Activated CD4-positive, alpha-beta T cell treated with anti-CD3 and anti-CD28 coated beads, Interleukin-2, amount 50 U/mL, for 1 hour (primary cell): ENCODE measurements around the gene TMCO2.
A peak's percentile ranks its signal among the peaks of the same experiment; 100 is the strongest.
"Not testable (repeated sequence)": the region's sequence is repeated elsewhere in the genome, so short reads cannot be mapped to it uniquely, and the experiment has no call there.

Experiments used
- DNase-seq: peaks from one replicate; pipeline ENCODE4 v3.0.0-alpha.2; 2020

The TMCO2 gene

DNA sequence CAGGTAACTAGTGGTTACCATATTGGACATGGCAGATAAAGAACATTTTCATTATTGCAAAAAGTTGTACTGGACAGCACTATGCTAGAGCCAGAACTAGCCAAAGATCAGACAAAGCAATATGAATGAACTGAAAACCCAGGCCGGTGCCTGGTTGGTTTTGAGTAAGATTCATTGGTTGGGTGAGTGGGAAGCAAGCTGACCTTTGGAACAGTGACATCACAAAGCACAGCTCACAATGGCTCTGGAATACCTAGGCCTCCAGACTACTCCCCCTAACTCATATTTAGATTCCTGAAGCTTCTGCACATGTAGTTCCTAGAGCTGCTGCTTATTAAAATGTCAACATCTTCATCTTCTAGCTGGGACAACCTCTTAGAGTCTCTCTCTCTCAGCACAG, at the start of gene TMCO2:
Gene TMCO2 (plus strand): TSS at position 283 of the 400 bp plus-strand sequence. CDS start 57 bp downstream, at position 340.
- DNase-seq = no peak

DNA sequence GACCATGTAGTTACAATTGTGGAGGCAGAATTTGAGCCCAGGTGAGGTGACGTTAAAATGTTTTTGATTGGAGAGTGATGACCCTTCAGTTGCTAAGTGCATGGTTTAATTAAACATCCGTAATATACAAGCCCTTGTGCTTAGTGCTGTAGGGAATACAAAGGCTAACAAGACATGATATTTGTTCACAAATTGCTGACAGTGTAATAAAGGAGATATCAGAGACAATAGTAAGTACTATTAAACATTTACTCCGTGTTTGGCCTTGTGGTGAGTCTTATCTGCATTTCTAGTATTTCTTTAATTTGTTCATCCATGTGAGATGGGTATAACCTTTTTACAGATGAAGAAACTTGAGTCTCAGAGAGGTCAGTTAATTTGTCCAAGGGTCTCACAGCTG, 48.6 kb upstream of the TMCO2 start:
- no peak for DNase-seq

GRCh38 chr1:40204856-40205255, 42.9 kb upstream of the TMCO2 start:
- no peak for DNase-seq

GRCh38 chr1:40210511-40211204, 37.1 kb upstream of the TMCO2 start:
- DNase-seq = no peak

GRCh38 chr1:40218333-40218732, 29.4 kb upstream of the TMCO2 start:
- DNase-seq = no peak

GRCh38 chr1:40221471-40221905, 26.2 kb upstream of the TMCO2 start:
- not testable (repeated sequence) for DNase-seq

DNA sequence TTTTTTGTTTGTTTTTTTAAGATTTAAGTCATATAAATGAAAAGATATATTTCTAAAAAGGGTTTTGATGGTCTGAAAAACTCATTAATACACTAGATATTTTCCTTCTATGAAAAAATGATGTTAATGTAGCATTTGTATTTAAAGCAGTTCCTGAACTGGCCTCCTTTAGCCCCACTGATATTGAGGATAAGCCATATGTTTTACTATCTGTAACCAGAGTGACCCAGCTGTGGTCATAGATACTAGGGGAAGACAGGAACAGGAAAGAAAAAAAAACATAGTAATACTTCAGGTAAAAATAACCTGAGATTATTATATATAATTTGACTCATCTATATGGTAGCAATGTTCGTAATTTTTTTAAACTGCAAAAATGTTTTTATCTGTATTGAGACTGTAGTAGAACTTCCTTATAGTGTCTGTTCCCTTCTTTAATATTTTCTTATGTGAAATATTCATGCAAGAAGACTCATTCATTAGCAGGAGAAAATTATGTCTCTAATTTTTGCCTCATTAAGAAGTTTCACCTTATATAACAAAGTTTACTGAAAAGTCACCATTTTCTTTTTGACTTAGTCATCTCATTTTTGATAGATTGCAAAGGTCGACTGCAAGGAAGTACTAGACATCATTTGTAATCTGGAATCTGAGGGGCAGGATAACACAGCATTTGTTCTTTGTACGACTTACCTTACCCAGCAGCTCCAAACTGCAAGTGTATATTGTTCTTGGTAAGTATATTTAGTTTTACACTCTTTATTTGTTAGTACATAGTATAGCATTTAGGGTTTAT, 25.6 kb upstream of the TMCO2 start:
- no peak for DNase-seq

DNA sequence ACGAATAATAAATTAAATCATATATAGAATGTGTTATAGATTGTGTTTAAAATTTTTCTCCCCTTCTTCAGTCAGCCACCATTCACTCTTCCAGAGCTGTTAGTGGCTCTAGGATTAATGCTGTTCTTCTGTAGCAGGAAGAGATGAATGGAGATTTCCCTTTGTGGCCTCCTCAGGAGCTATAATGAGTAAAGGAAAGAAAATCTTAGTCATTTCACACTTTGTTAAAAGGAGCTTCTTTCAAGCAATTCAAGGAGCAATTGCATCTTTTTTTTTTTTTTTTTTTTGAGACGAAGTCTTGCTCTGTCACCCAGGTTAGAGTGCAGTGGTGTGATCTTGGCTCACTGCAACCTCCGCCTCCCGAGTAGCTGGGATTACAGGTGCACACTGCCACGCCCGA, 23.7 kb upstream of the TMCO2 start:
- no peak for DNase-seq

GRCh38 chr1:40226192-40226591, 21.5 kb upstream of the TMCO2 start:
- DNase-seq = no peak

GRCh38 chr1:40232444-40232843, 15.3 kb upstream of the TMCO2 start:
- peak; percentile 46 for DNase-seq

GRCh38 chr1:40239626-40240025, 8.1 kb upstream of the TMCO2 start:
- DNase-seq = no peak

- DNase-seq = no peak
Measured at GRCh38 chr1:40240390-40240789, 7.3 kb upstream of the TMCO2 start.

DNA sequence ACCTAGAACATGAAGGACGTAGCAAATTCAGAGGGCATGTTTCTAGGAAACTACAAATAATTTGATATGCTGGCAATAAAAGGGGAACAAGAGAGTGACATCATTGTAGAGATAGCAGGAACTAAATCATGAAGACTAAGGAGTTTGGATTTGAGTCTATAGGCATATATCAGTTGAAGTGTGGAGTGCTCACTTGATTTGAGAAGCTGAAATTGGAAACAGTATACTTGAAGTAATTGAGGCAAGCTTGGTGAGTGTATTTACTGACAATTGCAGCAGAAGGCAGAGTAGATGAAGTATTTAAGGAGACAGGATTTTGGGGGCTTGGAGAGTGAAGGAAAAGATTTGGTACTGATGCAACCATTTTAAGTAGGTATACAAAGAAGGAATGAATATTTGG, 6.4 kb upstream of the TMCO2 start:
- DNase-seq = no peak

DNA sequence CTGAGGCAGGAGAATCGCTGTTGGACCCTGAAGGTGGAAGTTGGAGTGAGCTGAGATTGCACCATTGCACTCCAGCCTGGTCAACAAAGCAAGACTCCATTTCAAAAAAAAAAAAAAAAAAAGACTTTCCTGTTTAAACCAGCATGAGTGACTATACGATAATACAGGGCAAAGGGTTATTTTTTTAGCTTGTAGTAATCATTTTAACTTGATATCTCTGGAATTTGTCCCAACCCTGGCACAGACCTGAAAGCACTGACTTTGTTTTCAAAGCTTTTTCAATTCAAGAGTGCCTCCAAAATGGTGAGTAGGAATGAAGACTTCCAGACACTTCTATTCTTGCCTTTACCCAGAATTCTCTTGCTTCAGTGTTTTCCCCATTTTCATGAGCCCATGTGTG, 4.4 kb upstream of the TMCO2 start:
- DNase-seq = no peak

GRCh38 chr1:40244138-40244744, 3.5 kb upstream of the TMCO2 start:
- DNase-seq = no peak

DNA sequence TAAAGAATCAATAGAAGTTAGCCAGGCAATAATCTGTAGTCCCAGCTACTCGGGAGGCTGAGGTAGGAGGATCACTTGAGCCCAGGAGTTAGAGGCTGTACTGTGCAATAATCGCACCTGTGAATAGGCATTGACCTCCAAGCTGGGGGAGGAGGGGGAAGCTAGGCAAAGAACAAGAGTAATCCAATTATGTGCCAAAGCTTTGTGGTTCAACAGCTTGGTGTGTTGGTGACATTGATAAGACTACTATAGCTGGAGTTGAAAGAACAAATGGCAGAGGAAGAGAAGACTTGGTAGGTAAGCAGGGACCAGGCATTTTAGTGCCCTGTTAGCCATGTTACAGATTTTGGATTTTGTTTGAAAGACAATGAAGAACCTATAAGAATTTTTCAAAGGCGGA, 2.1 kb upstream of the TMCO2 start:
- DNase-seq = no peak

- DNase-seq = no peak
Measured at GRCh38 chr1:40248412-40248811, 675 bp downstream of the TMCO2 start.

- DNase-seq = no peak
Measured at GRCh38 chr1:40251456-40251855, 3.7 kb downstream of the TMCO2 start.

DNA sequence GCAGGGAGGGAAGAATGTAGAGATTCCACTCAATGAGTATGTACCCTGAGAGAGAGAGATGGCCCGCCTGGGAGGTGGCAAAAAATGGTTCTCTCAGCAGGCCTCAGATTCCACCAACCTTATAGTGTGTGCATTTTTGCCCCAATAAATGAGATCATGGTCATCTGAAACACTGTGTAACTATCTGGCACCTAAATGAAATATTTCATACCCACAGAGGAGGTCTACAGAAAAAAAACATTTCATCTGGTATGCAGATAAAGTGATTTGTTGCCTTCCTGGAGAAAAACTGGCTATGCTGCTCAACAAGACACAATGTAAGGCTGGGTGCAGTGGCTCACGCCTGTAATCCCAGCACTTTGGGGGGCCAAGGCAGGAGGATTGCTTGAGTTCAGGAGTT, 4.9 kb downstream of the TMCO2 start:
- DNase-seq = no peak

DNA sequence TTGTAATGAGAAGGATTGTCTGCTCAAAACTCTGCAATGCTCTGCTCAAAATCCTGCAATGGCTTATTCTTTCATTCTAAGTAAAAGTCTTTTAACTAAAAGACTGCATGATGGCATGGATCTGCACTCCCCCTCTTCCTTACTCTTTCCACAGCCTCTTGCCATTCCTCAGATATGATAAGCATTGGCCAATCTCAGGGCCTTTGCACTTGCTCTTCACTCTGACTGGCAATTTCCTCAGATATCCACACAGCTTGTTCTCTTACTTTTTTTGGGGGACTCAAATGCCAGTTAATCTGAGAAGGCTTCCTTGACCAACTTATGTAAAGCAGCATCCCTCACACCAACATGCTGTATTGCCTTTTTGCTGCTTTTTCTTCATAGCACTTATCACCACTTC, 7.5 kb downstream of the TMCO2 start:
- DNase-seq = no peak

DNA sequence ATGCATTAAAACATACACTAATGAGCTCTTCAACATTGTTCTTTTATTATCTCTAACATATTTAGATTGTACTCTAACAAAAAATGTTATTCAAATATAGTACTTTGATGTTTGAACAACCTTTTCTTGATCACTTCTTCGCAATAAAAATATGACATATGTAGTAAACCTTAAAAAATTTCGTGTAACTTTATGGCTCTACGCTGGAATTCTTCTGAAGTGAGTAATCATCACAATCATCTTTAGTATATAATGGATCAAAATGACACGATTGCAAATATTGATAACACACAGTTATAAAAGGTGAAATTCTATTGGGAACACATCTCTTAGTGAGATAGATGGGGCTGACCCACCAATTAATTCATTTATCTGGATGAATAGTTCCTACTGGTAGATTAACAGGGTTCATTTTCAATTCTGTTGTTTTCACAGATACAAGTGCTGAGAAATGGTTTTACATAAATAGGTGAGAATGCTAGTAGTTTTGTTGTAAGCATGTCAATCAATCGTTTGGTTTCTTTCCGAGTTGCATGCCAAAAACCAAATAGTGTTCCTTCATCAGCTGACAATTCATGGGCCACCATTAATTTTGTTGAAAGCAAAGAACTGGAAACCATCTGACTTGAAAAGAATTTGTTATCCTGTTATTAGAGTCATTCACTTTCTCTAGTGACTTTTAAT, 8.8 kb downstream of the TMCO2 start:
- DNase-seq = no peak

DNA sequence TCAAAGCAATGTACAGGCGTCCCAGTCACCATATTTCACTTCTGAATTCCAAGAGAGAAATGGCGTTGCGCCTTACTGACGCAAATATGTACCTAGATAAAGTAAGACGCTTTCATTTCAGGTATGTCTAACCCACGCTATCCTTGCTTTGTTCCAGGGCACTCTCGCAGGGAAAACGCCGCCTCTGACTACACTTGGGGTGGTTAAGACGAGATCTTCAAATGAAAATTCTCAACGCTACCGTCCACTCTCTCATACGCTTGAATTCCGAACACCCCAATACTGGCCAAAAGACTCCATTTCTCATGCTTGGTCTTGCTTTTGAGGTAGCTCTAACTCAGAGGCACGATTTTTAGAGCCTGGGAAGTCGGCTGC, 9.6 kb downstream of the TMCO2 start:
- no peak for DNase-seq

GRCh38 chr1:40257688-40258444, 10.1 kb downstream of the TMCO2 start, which contains the start of gene ZMPSTE24:
Gene ZMPSTE24 (plus strand): TSS chr1:40258236. CDS start chr1:40258272, 36 bp downstream.
- DNase-seq = peak; percentile 94
